ENCODE measurements around the gene TRPM5.

Gene TRPM5

GRCh38 chr11:2468363-2469235 lies 24.3 kb upstream of the TRPM5 start:
- no peak overlapping the region for H2AFZ ChIP-seq (ENCODE audit: low read length)
- peaks cover 23% of the 10 kb centered on the region for H3K4me1 ChIP-seq (ENCODE audit: low read length)
- no peak for DNase-seq
- 0 out of 2 replicates have a peak, but pooled peaks cover 3% of the 10 kb centered on the region for H3F3A ChIP-seq (ENCODE audit: insufficient read depth, low read length)
- H3K9ac ChIP-seq (ENCODE audit: low read length) = no peak overlapping the region
- peaks cover 87% of the 10 kb centered on the region for H3K79me2 ChIP-seq (ENCODE audit: low read length)
- no peaks in the 10 kb centered on the region for H3K9me3 ChIP-seq (replicated peaks; ENCODE audit: insufficient read depth, low read length)
- TF ChIP-seq EZH2 (optimal IDR thresholded peaks at IDR 0.05; ENCODE audit: low read depth, low read length) (no peak), CTCF (IDR thresholded peaks at IDR 0.05; ENCODE audit: low read length) (no peak), EZH2phosphoT487 (IDR thresholded peaks at IDR 0.05; ENCODE audit: low read length) (no peak)
- no peak overlapping the region for H3K4me3 ChIP-seq (ENCODE audit: low read length)
- no peaks in the 10 kb centered on the region for H3K9me2 ChIP-seq (replicated peaks; ENCODE audit: insufficient read depth, low read length)
- H3K27me3 ChIP-seq (replicated peaks; ENCODE audit: insufficient read depth, low read length) = no peaks in the 10 kb centered on the region
- H3K4me2 ChIP-seq (ENCODE audit: low read depth, low read length) = no peak overlapping the region
- H4K20me1 ChIP-seq (ENCODE audit: insufficient read depth, low read length) = no peaks in the 10 kb centered on the region
- no peaks in the 10 kb centered on the region for H3K36me3 ChIP-seq (replicated peaks; ENCODE audit: insufficient read depth, low read length)
- H3K27ac ChIP-seq (ENCODE audit: low read length) = no peak overlapping the region

DNA sequence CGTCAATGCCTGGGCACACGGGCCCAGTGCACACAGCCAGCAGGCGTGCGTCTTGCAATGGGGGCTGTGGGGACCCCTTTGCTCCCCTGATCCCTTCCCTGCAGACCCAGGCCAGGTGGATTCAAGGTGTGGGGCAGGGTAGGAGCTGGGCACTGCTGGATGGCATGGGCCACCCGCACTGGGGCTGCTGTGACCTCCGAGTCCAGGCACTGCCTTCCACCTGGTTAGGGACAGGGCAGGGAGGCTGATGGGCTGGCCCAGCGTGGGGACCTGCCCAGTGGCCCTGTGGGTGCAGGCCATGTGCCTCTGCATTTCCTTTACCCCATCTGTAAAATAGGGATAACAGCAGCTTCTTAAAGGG lies 23.4 kb upstream of the TRPM5 start:
- Histone ChIP-seq H3K4me2 (ENCODE audit: low read depth, low read length) (peak overlapping the region; percentile 99), H3K9me2 (replicated peaks; ENCODE audit: insufficient read depth, low read length) (no peaks in the 10 kb centered on the region), H3K36me3 (replicated peaks; ENCODE audit: insufficient read depth, low read length) (no peaks in the 10 kb centered on the region), H3K27ac (ENCODE audit: low read length) (peak overlapping the region; percentile 89; the same call in 1 of the 2 replicates), H3K79me2 (ENCODE audit: low read length) (peaks cover 88% of the 10 kb centered on the region), H3K27me3 (replicated peaks; ENCODE audit: insufficient read depth, low read length) (no peaks in the 10 kb centered on the region), H3K4me1 (ENCODE audit: low read length) (peaks cover 23% of the 10 kb centered on the region), H3F3A (ENCODE audit: insufficient read depth, low read length) (0 out of 2 replicates have a peak, but pooled peaks cover 3% of the 10 kb centered on the region), H3K9me3 (replicated peaks; ENCODE audit: insufficient read depth, low read length) (no peaks in the 10 kb centered on the region), H2AFZ (ENCODE audit: low read length) (peak overlapping the region; percentile 44), H3K9ac (ENCODE audit: low read length) (peak overlapping the region; percentile 55; the same call in 1 of the 2 replicates), H3K4me3 (ENCODE audit: low read length) (peak overlapping the region; percentile 26), H4K20me1 (ENCODE audit: insufficient read depth, low read length) (no peaks in the 10 kb centered on the region)
- no peak for DNase-seq
- no peak for TF ChIP-seq EZH2phosphoT487 (IDR thresholded peaks at IDR 0.05; ENCODE audit: low read length)
- TF ChIP-seq CTCF (IDR thresholded peaks at IDR 0.05; ENCODE audit: low read length) = no peak
- TF ChIP-seq EZH2 (optimal IDR thresholded peaks at IDR 0.05; ENCODE audit: low read depth, low read length) = no peak

- TF ChIP-seq CTCF (IDR thresholded peaks at IDR 0.05; ENCODE audit: low read length) (no peak), EZH2 (optimal IDR thresholded peaks at IDR 0.05; ENCODE audit: low read depth, low read length) (no peak), EZH2phosphoT487 (IDR thresholded peaks at IDR 0.05; ENCODE audit: low read length) (no peak)
- Histone ChIP-seq H3K27me3 (replicated peaks; ENCODE audit: insufficient read depth, low read length) (no peaks in the 10 kb centered on the region), H4K20me1 (ENCODE audit: insufficient read depth, low read length) (no peaks in the 10 kb centered on the region), H3K79me2 (ENCODE audit: low read length) (peaks cover 88% of the 10 kb centered on the region), H3K4me3 (ENCODE audit: low read length) (peak overlapping the region; percentile 44), H2AFZ (ENCODE audit: low read length) (peak overlapping the region; percentile 44), H3K9ac (ENCODE audit: low read length) (peak overlapping the region; percentile 66), H3K36me3 (replicated peaks; ENCODE audit: insufficient read depth, low read length) (no peaks in the 10 kb centered on the region), H3F3A (ENCODE audit: insufficient read depth, low read length) (0 out of 2 replicates have a peak, but pooled peaks cover 3% of the 10 kb centered on the region), H3K9me2 (replicated peaks; ENCODE audit: insufficient read depth, low read length) (no peaks in the 10 kb centered on the region), H3K27ac (ENCODE audit: low read length) (peak overlapping the region; percentile 89), H3K4me2 (ENCODE audit: low read depth, low read length) (peak overlapping the region; percentile 99), H3K9me3 (replicated peaks; ENCODE audit: insufficient read depth, low read length) (no peaks in the 10 kb centered on the region), H3K4me1 (ENCODE audit: low read length) (peaks cover 23% of the 10 kb centered on the region)
- peak; percentile 85 for DNase-seq
Measured at GRCh38 chr11:2466869-2467694, 22.8 kb upstream of the TRPM5 start.

All from MM.1S (cell line).